ENCODE results near the gene IRX4. TPM values are rescaled to one million over a fixed set of nuclear protein-coding genes. Genes with fewer than 3 reads are reported as not detected.

IRX4 gene
- total and polyA plus RNA-seq, 2 experiments from 2014 or later: 0.82 to 1.7 TPM

DNA sequence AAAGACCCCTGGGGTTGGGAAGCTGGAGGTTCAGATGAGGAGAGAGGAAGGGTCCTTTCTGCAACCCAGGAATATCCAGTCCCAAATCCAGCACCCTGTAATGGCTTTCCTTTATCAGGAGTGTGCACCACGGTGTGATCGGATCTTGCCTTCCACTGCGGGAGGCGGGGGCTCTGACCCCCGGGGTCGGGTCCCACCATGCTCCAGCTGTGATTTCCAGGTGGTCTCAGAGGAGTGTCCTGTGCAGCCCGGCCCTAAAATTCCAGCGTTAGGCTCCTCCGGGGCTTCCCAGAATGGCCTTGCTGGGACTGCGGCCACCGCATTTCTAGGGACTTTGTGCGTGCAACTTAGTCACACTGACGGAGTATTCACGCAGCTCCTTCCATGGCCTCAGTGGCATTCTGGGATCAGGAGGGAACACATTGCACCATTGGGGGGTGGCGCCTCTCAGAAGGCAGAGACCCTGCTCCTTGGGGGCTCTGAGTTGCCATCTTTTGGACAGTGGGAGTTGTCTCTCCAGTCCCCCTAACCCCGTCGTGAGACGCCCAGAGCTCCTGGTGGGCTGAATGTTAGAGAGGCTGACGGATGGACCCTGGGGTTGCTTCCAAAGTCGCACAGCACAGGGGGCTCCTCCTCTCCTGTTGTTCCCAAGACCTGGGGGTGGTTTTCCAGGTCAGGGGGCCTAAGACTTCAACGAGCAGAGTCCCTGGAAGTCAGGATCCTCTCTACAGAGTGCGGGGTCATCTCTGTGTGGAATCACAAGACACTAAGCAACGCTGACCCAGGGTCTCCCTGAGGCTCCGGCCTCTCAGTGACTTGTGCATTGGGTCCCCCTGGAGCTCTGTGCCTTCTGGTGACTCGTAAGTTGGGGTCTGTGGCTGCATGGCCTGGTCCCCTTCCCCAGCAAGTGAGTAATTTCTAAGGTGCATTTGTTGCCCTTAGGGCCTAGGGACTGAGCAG, 42.7 kb upstream of the IRX4 start:
- no peak for DNase-seq (ENCODE audit: low spot score)
- Mint-ChIP-seq H3K27ac (no peak overlapping the region), H3K9me3 (no peaks in the 10 kb centered on the region), H3K4me3 (no peak overlapping the region), H3K27me3 (ENCODE audit: insufficient read depth, low read depth, poor library complexity) (peaks cover 2% of the 10 kb centered on the region), H3K4me1 (peaks cover 6% of the 10 kb centered on the region), H3K36me3 (ENCODE audit: low read depth) (no peaks in the 10 kb centered on the region)
- H3K4me2 ChIP-seq: no peak overlapping the region
- no peak overlapping the region for H3K4me3 ChIP-seq
- no peak overlapping the region for H3K27ac ChIP-seq (ENCODE audit: low read depth)
- no peaks in the 10 kb centered on the region for H3K9me2 ChIP-seq (ENCODE audit: insufficient read depth)
- no peaks in the 10 kb centered on the region for H4K20me1 ChIP-seq (replicated peaks; ENCODE audit: insufficient read depth)
- no peak for TF ChIP-seq ZNF114 (CRISPR knock-in tag; IDR thresholded peaks at IDR 0.05)
- TF ChIP-seq, protein P1, sequence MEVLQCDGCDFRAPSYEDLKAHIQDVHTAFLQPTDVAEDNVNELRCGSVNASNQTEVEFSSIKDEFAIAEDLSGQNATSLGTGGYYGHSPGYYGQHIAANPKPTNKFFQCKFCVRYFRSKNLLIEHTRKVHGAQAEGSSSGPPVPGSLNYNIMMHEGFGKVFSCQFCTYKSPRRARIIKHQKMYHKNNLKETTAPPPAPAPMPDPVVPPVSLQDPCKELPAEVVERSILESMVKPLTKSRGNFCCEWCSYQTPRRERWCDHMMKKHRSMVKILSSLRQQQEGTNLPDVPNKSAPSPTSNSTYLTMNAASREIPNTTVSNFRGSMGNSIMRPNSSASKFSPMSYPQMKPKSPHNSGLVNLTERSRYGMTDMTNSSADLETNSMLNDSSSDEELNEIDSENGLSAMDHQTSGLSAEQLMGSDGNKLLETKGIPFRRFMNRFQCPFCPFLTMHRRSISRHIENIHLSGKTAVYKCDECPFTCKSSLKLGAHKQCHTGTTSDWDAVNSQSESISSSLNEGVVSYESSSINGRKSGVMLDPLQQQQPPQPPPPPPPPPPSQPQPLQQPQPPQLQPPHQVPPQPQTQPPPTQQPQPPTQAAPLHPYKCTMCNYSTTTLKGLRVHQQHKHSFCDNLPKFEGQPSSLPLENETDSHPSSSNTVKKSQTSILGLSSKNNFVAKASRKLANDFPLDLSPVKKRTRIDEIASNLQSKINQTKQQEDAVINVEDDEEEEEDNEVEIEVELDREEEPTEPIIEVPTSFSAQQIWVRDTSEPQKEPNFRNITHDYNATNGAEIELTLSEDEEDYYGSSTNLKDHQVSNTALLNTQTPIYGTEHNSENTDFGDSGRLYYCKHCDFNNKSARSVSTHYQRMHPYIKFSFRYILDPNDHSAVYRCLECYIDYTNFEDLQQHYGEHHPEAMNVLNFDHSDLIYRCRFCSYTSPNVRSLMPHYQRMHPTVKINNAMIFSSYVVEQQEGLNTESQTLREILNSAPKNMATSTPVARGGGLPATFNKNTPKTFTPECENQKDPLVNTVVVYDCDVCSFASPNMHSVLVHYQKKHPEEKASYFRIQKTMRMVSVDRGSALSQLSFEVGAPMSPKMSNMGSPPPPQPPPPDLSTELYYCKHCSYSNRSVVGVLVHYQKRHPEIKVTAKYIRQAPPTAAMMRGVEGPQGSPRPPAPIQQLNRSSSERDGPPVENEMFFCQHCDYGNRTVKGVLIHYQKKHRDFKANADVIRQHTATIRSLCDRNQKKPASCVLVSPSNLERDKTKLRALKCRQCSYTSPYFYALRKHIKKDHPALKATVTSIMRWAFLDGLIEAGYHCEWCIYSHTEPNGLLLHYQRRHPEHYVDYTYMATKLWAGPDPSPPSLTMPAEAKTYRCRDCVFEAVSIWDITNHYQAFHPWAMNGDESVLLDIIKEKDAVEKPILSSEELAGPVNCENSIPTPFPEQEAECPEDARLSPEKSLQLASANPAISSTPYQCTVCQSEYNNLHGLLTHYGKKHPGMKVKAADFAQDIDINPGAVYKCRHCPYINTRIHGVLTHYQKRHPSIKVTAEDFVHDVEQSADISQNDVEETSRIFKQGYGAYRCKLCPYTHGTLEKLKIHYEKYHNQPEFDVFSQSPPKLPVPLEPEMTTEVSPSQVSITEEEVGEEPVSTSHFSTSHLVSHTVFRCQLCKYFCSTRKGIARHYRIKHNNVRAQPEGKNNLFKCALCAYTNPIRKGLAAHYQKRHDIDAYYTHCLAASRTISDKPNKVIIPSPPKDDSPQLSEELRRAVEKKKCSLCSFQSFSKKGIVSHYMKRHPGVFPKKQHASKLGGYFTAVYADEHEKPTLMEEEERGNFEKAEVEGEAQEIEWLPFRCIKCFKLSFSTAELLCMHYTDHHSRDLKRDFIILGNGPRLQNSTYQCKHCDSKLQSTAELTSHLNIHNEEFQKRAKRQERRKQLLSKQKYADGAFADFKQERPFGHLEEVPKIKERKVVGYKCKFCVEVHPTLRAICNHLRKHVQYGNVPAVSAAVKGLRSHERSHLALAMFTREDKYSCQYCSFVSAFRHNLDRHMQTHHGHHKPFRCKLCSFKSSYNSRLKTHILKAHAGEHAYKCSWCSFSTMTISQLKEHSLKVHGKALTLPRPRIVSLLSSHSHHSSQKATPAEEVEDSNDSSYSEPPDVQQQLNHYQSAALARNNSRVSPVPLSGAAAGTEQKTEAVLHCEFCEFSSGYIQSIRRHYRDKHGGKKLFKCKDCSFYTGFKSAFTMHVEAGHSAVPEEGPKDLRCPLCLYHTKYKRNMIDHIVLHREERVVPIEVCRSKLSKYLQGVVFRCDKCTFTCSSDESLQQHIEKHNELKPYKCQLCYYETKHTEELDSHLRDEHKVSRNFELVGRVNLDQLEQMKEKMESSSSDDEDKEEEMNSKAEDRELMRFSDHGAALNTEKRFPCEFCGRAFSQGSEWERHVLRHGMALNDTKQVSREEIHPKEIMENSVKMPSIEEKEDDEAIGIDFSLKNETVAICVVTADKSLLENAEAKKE (CRISPR knock-in tag; IDR thresholded peaks at IDR 0.05): no peak
- TF ChIP-seq ZNF331 (CRISPR knock-in tag; IDR thresholded peaks at IDR 0.05; ENCODE audit: low read depth): no peak
- TF ChIP-seq, protein P2, sequence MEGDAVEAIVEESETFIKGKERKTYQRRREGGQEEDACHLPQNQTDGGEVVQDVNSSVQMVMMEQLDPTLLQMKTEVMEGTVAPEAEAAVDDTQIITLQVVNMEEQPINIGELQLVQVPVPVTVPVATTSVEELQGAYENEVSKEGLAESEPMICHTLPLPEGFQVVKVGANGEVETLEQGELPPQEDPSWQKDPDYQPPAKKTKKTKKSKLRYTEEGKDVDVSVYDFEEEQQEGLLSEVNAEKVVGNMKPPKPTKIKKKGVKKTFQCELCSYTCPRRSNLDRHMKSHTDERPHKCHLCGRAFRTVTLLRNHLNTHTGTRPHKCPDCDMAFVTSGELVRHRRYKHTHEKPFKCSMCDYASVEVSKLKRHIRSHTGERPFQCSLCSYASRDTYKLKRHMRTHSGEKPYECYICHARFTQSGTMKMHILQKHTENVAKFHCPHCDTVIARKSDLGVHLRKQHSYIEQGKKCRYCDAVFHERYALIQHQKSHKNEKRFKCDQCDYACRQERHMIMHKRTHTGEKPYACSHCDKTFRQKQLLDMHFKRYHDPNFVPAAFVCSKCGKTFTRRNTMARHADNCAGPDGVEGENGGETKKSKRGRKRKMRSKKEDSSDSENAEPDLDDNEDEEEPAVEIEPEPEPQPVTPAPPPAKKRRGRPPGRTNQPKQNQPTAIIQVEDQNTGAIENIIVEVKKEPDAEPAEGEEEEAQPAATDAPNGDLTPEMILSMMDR (conservative IDR thresholded peaks at IDR 0.05; ENCODE audit: low read depth in 2 of 2): no peak
- TF ChIP-seq, protein P3, sequence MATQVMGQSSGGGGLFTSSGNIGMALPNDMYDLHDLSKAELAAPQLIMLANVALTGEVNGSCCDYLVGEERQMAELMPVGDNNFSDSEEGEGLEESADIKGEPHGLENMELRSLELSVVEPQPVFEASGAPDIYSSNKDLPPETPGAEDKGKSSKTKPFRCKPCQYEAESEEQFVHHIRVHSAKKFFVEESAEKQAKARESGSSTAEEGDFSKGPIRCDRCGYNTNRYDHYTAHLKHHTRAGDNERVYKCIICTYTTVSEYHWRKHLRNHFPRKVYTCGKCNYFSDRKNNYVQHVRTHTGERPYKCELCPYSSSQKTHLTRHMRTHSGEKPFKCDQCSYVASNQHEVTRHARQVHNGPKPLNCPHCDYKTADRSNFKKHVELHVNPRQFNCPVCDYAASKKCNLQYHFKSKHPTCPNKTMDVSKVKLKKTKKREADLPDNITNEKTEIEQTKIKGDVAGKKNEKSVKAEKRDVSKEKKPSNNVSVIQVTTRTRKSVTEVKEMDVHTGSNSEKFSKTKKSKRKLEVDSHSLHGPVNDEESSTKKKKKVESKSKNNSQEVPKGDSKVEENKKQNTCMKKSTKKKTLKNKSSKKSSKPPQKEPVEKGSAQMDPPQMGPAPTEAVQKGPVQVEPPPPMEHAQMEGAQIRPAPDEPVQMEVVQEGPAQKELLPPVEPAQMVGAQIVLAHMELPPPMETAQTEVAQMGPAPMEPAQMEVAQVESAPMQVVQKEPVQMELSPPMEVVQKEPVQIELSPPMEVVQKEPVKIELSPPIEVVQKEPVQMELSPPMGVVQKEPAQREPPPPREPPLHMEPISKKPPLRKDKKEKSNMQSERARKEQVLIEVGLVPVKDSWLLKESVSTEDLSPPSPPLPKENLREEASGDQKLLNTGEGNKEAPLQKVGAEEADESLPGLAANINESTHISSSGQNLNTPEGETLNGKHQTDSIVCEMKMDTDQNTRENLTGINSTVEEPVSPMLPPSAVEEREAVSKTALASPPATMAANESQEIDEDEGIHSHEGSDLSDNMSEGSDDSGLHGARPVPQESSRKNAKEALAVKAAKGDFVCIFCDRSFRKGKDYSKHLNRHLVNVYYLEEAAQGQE (IDR thresholded peaks at IDR 0.05; ENCODE audit: unreplicated experiment): no peak
- no peak for TF ChIP-seq EZH2phosphoT487 (IDR thresholded peaks at IDR 0.05; ENCODE audit: unreplicated experiment)
- TF ChIP-seq, protein P4, sequence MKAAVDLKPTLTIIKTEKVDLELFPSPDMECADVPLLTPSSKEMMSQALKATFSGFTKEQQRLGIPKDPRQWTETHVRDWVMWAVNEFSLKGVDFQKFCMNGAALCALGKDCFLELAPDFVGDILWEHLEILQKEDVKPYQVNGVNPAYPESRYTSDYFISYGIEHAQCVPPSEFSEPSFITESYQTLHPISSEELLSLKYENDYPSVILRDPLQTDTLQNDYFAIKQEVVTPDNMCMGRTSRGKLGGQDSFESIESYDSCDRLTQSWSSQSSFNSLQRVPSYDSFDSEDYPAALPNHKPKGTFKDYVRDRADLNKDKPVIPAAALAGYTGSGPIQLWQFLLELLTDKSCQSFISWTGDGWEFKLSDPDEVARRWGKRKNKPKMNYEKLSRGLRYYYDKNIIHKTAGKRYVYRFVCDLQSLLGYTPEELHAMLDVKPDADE (IDR thresholded peaks at IDR 0.05): no peak
- no peak for TF ChIP-seq EZH2 (IDR thresholded peaks at IDR 0.05; ENCODE audit: low read depth, unreplicated experiment)
- TF ChIP-seq STAT1 (IDR thresholded peaks at IDR 0.05; ENCODE audit: unreplicated experiment): no peak
- no peak for TF ChIP-seq JUNB (IDR thresholded peaks at IDR 0.05; ENCODE audit: unreplicated experiment)
- no peak for TF ChIP-seq POLR2AphosphoS5 (IDR thresholded peaks at IDR 0.05; ENCODE audit: low read depth)
- TF ChIP-seq CREB1 (CRISPR knock-in tag; IDR thresholded peaks at IDR 0.05; ENCODE audit: low read depth): no peak
- no peak for TF ChIP-seq NANOG (IDR thresholded peaks at IDR 0.05; ENCODE audit: borderline replicate concordance)
- H3F3A ChIP-seq (replicated peaks; ENCODE audit: low read depth): peaks cover 20% of the 10 kb centered on the region
- no peaks in the 10 kb centered on the region for H3K36me3 ChIP-seq (ENCODE audit: insufficient read depth)
- H2AFZ ChIP-seq: no peak overlapping the region
- peaks cover 2% of the 10 kb centered on the region; the same call in 1 of the 2 replicates for H3K27me3 ChIP-seq (ENCODE audit: insufficient read depth)
- no peaks in the 10 kb centered on the region for H3K79me2 ChIP-seq (replicated peaks; ENCODE audit: insufficient read depth)
- no peak for ATAC-seq
- peaks cover 15% of the 10 kb centered on the region; the same call in 1 of the 2 replicates for H3K4me1 ChIP-seq (ENCODE audit: insufficient read depth)

Data from GM23338 (cell line).